ENCODE results near the gene PPP5C. TPM values are rescaled to one million over a fixed set of nuclear protein-coding genes. Genes with fewer than 3 reads are reported as not detected.

The PPP5C gene
- polyA plus RNA-seq, 3 donors = 9.9 to 76.3 (median 12.6) TPM

DNA sequence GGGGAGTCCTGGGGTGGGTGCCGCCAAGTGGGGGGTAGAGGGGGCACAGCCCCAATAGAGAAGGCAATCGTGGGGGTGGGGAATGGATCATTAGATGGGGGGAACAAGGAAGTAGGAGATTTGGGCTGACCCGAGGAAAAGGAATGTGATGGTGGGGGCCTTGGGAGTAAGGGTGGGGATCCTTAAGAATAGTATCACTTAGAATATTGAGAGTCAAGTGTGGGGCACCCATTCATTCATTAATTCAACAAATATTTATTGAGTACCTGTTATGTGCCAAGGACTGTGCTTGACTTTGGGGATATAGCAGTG lies 641 bp downstream of the PPP5C start:
- no peaks in the 10 kb centered on the region for H3K9me3 ChIP-seq (replicated peaks in 1 of 2; ENCODE audit: control insufficient read depth in 1 of 2, insufficient read depth in 1 of 2, low read length in 2 of 2)
- H3K36me3 ChIP-seq (replicated peaks in 1 of 2; ENCODE audit: control insufficient read depth in 1 of 2, insufficient read depth in 2 of 2, low read length in 2 of 2) = no peaks in the 10 kb centered on the region
- H3K4me3 ChIP-seq (replicated peaks in 1 of 3; ENCODE audit: low read depth in 2 of 3, low read length in 3 of 3) = peak overlapping the region; percentile 92 to 100 (median 99)
- DNase-seq = no peak
- TF ChIP-seq, protein P1, sequence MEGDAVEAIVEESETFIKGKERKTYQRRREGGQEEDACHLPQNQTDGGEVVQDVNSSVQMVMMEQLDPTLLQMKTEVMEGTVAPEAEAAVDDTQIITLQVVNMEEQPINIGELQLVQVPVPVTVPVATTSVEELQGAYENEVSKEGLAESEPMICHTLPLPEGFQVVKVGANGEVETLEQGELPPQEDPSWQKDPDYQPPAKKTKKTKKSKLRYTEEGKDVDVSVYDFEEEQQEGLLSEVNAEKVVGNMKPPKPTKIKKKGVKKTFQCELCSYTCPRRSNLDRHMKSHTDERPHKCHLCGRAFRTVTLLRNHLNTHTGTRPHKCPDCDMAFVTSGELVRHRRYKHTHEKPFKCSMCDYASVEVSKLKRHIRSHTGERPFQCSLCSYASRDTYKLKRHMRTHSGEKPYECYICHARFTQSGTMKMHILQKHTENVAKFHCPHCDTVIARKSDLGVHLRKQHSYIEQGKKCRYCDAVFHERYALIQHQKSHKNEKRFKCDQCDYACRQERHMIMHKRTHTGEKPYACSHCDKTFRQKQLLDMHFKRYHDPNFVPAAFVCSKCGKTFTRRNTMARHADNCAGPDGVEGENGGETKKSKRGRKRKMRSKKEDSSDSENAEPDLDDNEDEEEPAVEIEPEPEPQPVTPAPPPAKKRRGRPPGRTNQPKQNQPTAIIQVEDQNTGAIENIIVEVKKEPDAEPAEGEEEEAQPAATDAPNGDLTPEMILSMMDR (IDR thresholded peaks at IDR 0.05) = peak; percentile 48
- intact Hi-C loops (cut with micrococcal nuclease) = no loop called here
- H3K27ac ChIP-seq (ENCODE audit: low read depth in 1 of 2, low read length in 2 of 2) = peak overlapping the region in 1 of 2 donors; percentile 86
- H3K79me2 ChIP-seq (ENCODE audit: insufficient read depth, low read length) = peaks cover 50% of the 10 kb centered on the region
- H3K9me3 Mint-ChIP-seq = peaks cover 0 to 3% (median 0%) of the 10 kb centered on the region in 7 donors
- H3K27me3 Mint-ChIP-seq (ENCODE audit: low read depth in 3 of 3) = peaks cover 3 to 11% (median 11%) of the 10 kb centered on the region in 3 donors
- H4K20me1 ChIP-seq (ENCODE audit: insufficient read depth, low read length) = peaks cover 6% of the 10 kb centered on the region
- peak overlapping the region in 4 of 7 donors; percentile 27 to 95 (median 86) for H3K27ac Mint-ChIP-seq
- peaks cover 0 to 2% of the 10 kb centered on the region in 2 donors for H3K36me3 Mint-ChIP-seq
- H3K27me3 ChIP-seq (ENCODE audit: control insufficient read depth in 2 of 2, insufficient read depth in 2 of 2, low read length in 2 of 2) = peaks cover 0 to 4% of the 10 kb centered on the region in 2 donors
- H2AFZ ChIP-seq (ENCODE audit: insufficient read depth, low read depth, low read length, poor library complexity, severe bottlenecking) = peak overlapping the region; percentile 100
- H3K4me2 ChIP-seq (replicated peaks; ENCODE audit: extremely low read depth, low read length, poor library complexity, severe bottlenecking) = peak overlapping the region; percentile 94
- H3K4me1 Mint-ChIP-seq = peaks cover 57% of the 10 kb centered on the region
- H3K4me1 ChIP-seq (ENCODE audit: control insufficient read depth in 1 of 2, insufficient read depth in 2 of 2, low read length in 2 of 2) = peaks cover 54 to 58% of the 10 kb centered on the region in 2 donors
- 0% methylated on average over 2 of the region's 3 CpGs for WGBS (ENCODE audit: insufficient coverage)
- H3K9ac ChIP-seq (ENCODE audit: insufficient read depth, low read length, poor library complexity, severe bottlenecking) = peak overlapping the region; percentile 78
- H3K4me3 Mint-ChIP-seq = peak overlapping the region; percentile 94 to 96

DNA sequence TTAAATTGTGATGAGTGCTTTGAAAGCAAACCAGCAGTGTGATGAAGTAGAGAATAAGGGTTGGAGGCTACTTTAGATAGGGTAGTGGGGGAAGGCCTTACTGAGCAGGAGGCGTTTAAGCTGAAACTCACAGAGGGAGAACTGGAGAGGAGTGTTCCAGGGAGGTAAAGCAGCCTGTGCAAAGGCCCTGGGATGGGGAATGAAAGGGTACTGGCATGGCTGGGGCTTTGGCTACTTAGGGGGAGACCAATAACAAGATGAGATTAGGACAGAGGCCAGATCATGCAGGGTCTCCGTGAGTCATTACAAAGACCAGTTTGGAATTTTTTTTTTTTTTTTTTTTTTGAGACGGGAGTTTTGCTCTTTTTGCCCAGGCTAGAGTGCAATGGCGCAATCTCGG lies 1.1 kb downstream of the PPP5C start:
- no peak for DNase-seq
- Histone ChIP-seq H2AFZ (ENCODE audit: insufficient read depth, low read depth, low read length, poor library complexity, severe bottlenecking) (no peak overlapping the region), H3K79me2 (ENCODE audit: insufficient read depth, low read length) (peaks cover 54% of the 10 kb centered on the region), H3K4me1 (ENCODE audit: control insufficient read depth in 1 of 2, insufficient read depth in 2 of 2, low read length in 2 of 2) (peaks cover 54 to 58% of the 10 kb centered on the region in 2 donors), H3K36me3 (replicated peaks in 1 of 2; ENCODE audit: control insufficient read depth in 1 of 2, insufficient read depth in 2 of 2, low read length in 2 of 2) (peaks cover 0 to 3% of the 10 kb centered on the region in 2 donors), H3K9ac (ENCODE audit: insufficient read depth, low read length, poor library complexity, severe bottlenecking) (no peak overlapping the region), H3K27ac (ENCODE audit: low read depth in 1 of 2, low read length in 2 of 2) (no peak overlapping the region), H3K4me3 (replicated peaks in 1 of 3; ENCODE audit: low read depth in 2 of 3, low read length in 3 of 3) (peak overlapping the region in 1 of 3 experiments; percentile 100), H4K20me1 (ENCODE audit: insufficient read depth, low read length) (peaks cover 6% of the 10 kb centered on the region), H3K9me3 (replicated peaks in 1 of 2; ENCODE audit: control insufficient read depth in 1 of 2, insufficient read depth in 1 of 2, low read length in 2 of 2) (no peaks in the 10 kb centered on the region), H3K4me2 (replicated peaks; ENCODE audit: extremely low read depth, low read length, poor library complexity, severe bottlenecking) (peak overlapping the region; percentile 94), H3K27me3 (ENCODE audit: control insufficient read depth in 2 of 2, insufficient read depth in 2 of 2, low read length in 2 of 2) (peaks cover 0 to 3% of the 10 kb centered on the region in 2 donors)
- Mint-ChIP-seq H3K9me3 (peaks cover 0 to 3% (median 0%) of the 10 kb centered on the region in 7 donors), H3K27me3 (ENCODE audit: low read depth in 3 of 3) (peaks cover 1 to 9% (median 9%) of the 10 kb centered on the region in 3 donors), H3K4me3 (no peak overlapping the region), H3K4me1 (peaks cover 57% of the 10 kb centered on the region), H3K36me3 (peaks cover 3 to 5% of the 10 kb centered on the region in 2 donors), H3K27ac (peak overlapping the region in 2 of 7 donors; percentile 64 to 75)
- TF ChIP-seq, protein P1 (IDR thresholded peaks at IDR 0.05) = no peak
- intact Hi-C loops (cut with micrococcal nuclease) = no loop called here
- 83% methylated on average over 3 of the region's 5 CpGs for WGBS (ENCODE audit: insufficient coverage)
